IMR-90 (cell line): ENCODE measurements around the gene NECTIN4. TPM values are rescaled to one million over a fixed set of nuclear protein-coding genes. Genes with fewer than 3 reads are reported as not detected.

Experiments used
- ATAC-seq: fragments of 200-7000 bp; cut with Tn5 transposase; 2 replicates; pipeline ENCODE4 v1.9.1; 2020; ENCODE audit warnings: low read depth, mild to moderate bottlenecking, moderate library complexity
- BruUV-seq: library from RNA; stranded (reverse); fragments of 400-500 nt; replicated peaks from 2 replicates; lab custom pipeline; 2021; lab: Mats Ljungman, UMichigan
- CTCF ChIA-PET: fragments of 300-600 bp; formaldehyde crosslinking; extraction: SDS; loops from one replicate; lab custom pipeline; 2021; ENCODE audit warnings: antibody characterized with exemption; lab: Yijun Ruan, JAX
- POLR2A ChIA-PET: fragments of 300-600 bp; sonication (Branson Sonifier 250); formaldehyde crosslinking; loops from one replicate; lab custom pipeline; 2022; ENCODE audit warnings: antibody characterized with exemption; ENCODE audit not compliant: unreplicated experiment; lab: Charles Lee
- DNase-seq: peaks from one replicate; pipeline ENCODE4 v3.0.0; 2013
- H2AFZ ChIP-seq: replicated peaks from 2 replicates; pipeline ENCODE3; 2013; ENCODE audit warnings: low read length, mild to moderate bottlenecking; ENCODE audit not compliant: poor library complexity
- H2AK5ac ChIP-seq: 2 replicates; pipeline ENCODE4 v1.6.1; 2013; ENCODE audit warnings: low read depth, low read length, inconsistent platforms
- H2AK9ac ChIP-seq: replicated peaks from 2 replicates; pipeline ENCODE3; 2013; ENCODE audit warnings: mild to moderate bottlenecking, low read depth, low read length, moderate library complexity; ENCODE audit not compliant: poor library complexity
- H2BK120ac ChIP-seq: 2 replicates; pipeline ENCODE4 v1.6.1; 2013; ENCODE audit warnings: low read depth, low read length, inconsistent platforms
- H2BK15ac ChIP-seq: 3 replicates; pipeline ENCODE4 v1.6.1; 2013; ENCODE audit warnings: low read depth, low read length, inconsistent platforms
- H2BK20ac ChIP-seq: 2 replicates; pipeline ENCODE4 v1.6.1; 2013; ENCODE audit warnings: low read depth, mild to moderate bottlenecking, inconsistent platforms, low read length, moderate library complexity
- H2BK5ac ChIP-seq: 2 replicates; pipeline ENCODE4 v1.6.1; 2013; ENCODE audit warnings: mild to moderate bottlenecking, low read depth, low read length, inconsistent platforms; ENCODE audit not compliant: poor library complexity, severe bottlenecking
- H3K14ac ChIP-seq: replicated peaks from 2 replicates; pipeline ENCODE4 v1.6.1; 2013; ENCODE audit warnings: low read depth, low read length, inconsistent platforms
- H3K18ac ChIP-seq: 2 replicates; pipeline ENCODE4 v1.6.1; 2013; ENCODE audit warnings: low read depth, low read length, control low read depth
- H3K23ac ChIP-seq: 2 replicates; pipeline ENCODE4 v1.6.1; 2013; ENCODE audit warnings: low read depth, low read length, inconsistent platforms
- H3K27ac ChIP-seq: 2 replicates; pipeline ENCODE4 v1.5.1; 2013; ENCODE audit warnings: mild to moderate bottlenecking, control low read depth, low read length; ENCODE audit not compliant: insufficient read depth
- H3K27me3 ChIP-seq: 2 replicates; pipeline ENCODE4 v1.6.1; 2013; ENCODE audit warnings: low read length; ENCODE audit not compliant: control insufficient read depth, insufficient read depth
- H3K36me3 ChIP-seq: 2 replicates; pipeline ENCODE4 v1.6.1; 2013; ENCODE audit warnings: low read length, mixed read lengths; ENCODE audit not compliant: control insufficient read depth, insufficient read depth
- H3K4ac ChIP-seq: 2 replicates; pipeline ENCODE4 v1.6.1; 2013; ENCODE audit warnings: low read depth, low read length, inconsistent platforms
- H3K4me1 ChIP-seq: 2 replicates; pipeline ENCODE4 v1.6.1; 2013; ENCODE audit warnings: low read length, mixed read lengths; ENCODE audit not compliant: control insufficient read depth, insufficient read depth
- H3K4me2 ChIP-seq: 2 replicates; pipeline ENCODE4 v1.6.1; 2013; ENCODE audit warnings: low read depth, mild to moderate bottlenecking, control low read depth, low read length, moderate library complexity
- H3K4me3 ChIP-seq: 2 replicates; pipeline ENCODE4 v1.5.1; 2013; ENCODE audit warnings: low read depth, mild to moderate bottlenecking, control low read depth, low read length, moderate library complexity; ENCODE audit not compliant: insufficient read depth
- H3K56ac ChIP-seq: 2 replicates; pipeline ENCODE4 v1.6.1; 2013; ENCODE audit warnings: low read length, inconsistent platforms; ENCODE audit not compliant: insufficient read depth; ENCODE audit errors: extremely low read depth
- H3K79me1 ChIP-seq, 2 experiments: 2 replicates each; pipeline ENCODE4 v1.6.1; 2013; ENCODE audit warnings: low read length in 2 of 2, inconsistent platforms in 1 of 2, low read depth in 1 of 2
- H3K9ac ChIP-seq: 2 replicates; pipeline ENCODE4 v1.6.1; 2013; ENCODE audit warnings: low read depth, low read length, control low read depth
- H3K9me1 ChIP-seq: 2 replicates; pipeline ENCODE4 v1.6.1; 2013; ENCODE audit warnings: low read length, inconsistent platforms; ENCODE audit not compliant: insufficient read depth
- H3K9me3 ChIP-seq: 2 replicates; pipeline ENCODE4 v1.6.1; 2013; ENCODE audit warnings: low read length; ENCODE audit not compliant: control insufficient read depth, insufficient read depth
- H4K20me1 ChIP-seq: 2 replicates; pipeline ENCODE4 v1.6.1; 2013; ENCODE audit warnings: low read length, inconsistent platforms; ENCODE audit not compliant: insufficient read depth
- H4K5ac ChIP-seq: 2 replicates; pipeline ENCODE4 v1.6.1; 2013; ENCODE audit warnings: mild to moderate bottlenecking, low read depth, low read length, control low read depth
- H4K8ac ChIP-seq, 2 experiments: 2 replicates each; pipeline ENCODE4 v1.6.1; 2013; ENCODE audit warnings: low read depth in 2 of 2, low read length in 2 of 2, control low read depth in 1 of 2, inconsistent platforms in 1 of 2
- H4K91ac ChIP-seq: 2 replicates; pipeline ENCODE4 v1.6.1; 2013; ENCODE audit warnings: low read depth, low read length, inconsistent platforms; ENCODE audit not compliant: insufficient read depth
- BHLHE40 ChIP-seq: fragments of 150-350 bp; IDR thresholded peaks from 2 replicates; pipeline ENCODE4 v1.6.1; 2016; ENCODE audit warnings: mild to moderate bottlenecking, low read depth, low read length
- CEBPB ChIP-seq: IDR thresholded peaks from 2 replicates; pipeline ENCODE4 v1.6.1; 2012; ENCODE audit warnings: low read depth, low read length, improper control_type of control experiment
- CHD1 ChIP-seq: IDR thresholded peaks from 2 replicates; pipeline ENCODE4 v1.6.1; 2012; ENCODE audit warnings: low read depth, low read length, improper control_type of control experiment
- CTCF ChIP-seq: conservative IDR thresholded peaks from 2 replicates; pipeline ENCODE4 v1.5.1; 2012; ENCODE audit warnings: mild to moderate bottlenecking, low read depth, low read length, improper control_type of control experiment
- ELK1 ChIP-seq: fragments of 150-350 bp; IDR thresholded peaks from 2 replicates; pipeline ENCODE4 v1.6.1; 2016; ENCODE audit warnings: low read depth, mild to moderate bottlenecking, low read length, moderate library complexity, borderline replicate concordance
- FOS ChIP-seq: fragments of 150-350 bp; IDR thresholded peaks from 2 replicates; pipeline ENCODE4 v1.6.1; 2016; ENCODE audit warnings: low read depth, low read length
- MAFK ChIP-seq: IDR thresholded peaks from 2 replicates; pipeline ENCODE4 v1.6.1; 2012; ENCODE audit warnings: low read depth, low read length, improper control_type of control experiment
- MAZ ChIP-seq: IDR thresholded peaks from 2 replicates; pipeline ENCODE4 v1.6.1; 2012; ENCODE audit warnings: low read depth, mild to moderate bottlenecking, low read length, improper control_type of control experiment, moderate library complexity, borderline replicate concordance
- MXI1 ChIP-seq: IDR thresholded peaks from 2 replicates; pipeline ENCODE4 v1.6.1; 2012; ENCODE audit warnings: low read depth, mild to moderate bottlenecking, low read length, moderate library complexity, borderline replicate concordance
- NFE2L2 ChIP-seq: fragments of 150-350 bp; IDR thresholded peaks from 2 replicates; pipeline ENCODE4 v1.6.1; 2016; ENCODE audit warnings: low read depth, mild to moderate bottlenecking, low read length
- POLR2A ChIP-seq: IDR thresholded peaks from 2 replicates; pipeline ENCODE4 v1.6.1; 2012; ENCODE audit warnings: mild to moderate bottlenecking, low read depth, low read length
- RAD21 ChIP-seq: IDR thresholded peaks from 2 replicates; pipeline ENCODE4 v1.6.1; 2012; ENCODE audit warnings: low read length, improper control_type of control experiment
- RCOR1 ChIP-seq: IDR thresholded peaks from 2 replicates; pipeline ENCODE4 v1.6.1; 2012; ENCODE audit warnings: mild to moderate bottlenecking, low read length, improper control_type of control experiment; ENCODE audit not compliant: insufficient replicate concordance
- RFX5 ChIP-seq: IDR thresholded peaks from 2 replicates; pipeline ENCODE4 v1.8.0; 2012; ENCODE audit warnings: low read depth, mild to moderate bottlenecking, low read length, moderate library complexity
- SMC3 ChIP-seq: fragments of 150-350 bp; IDR thresholded peaks from 2 replicates; pipeline ENCODE4 v1.6.1; 2016; ENCODE audit warnings: low read depth, mild to moderate bottlenecking, antibody characterized with exemption, low read length, moderate library complexity
- USF2 ChIP-seq: fragments of 150-350 bp; IDR thresholded peaks from 2 replicates; pipeline ENCODE4 v1.6.1; 2017; ENCODE audit warnings: mild to moderate bottlenecking, antibody characterized with exemption, low read length, low read depth
- WGBS, 2 experiments: methylation state at CpG; one replicate each; pipeline versions ENCODE4 v1.1.5 to v1.1.7; 2013; ENCODE audit warnings: missing lambda C conversion rate in 2 of 2; ENCODE audit not compliant: insufficient read length in 1 of 2; ENCODE audit errors: extremely low coverage in 2 of 2; 5-methylcytosine and 5-hydroxymethylcytosine counted together
- dilution Hi-C: fragments of 300-500 bp; cut with HindIII; formaldehyde crosslinking; loops from one replicate; pipeline ENCODE4 v1.14.3; 2018; ENCODE audit warnings: low sequenced_read_pairs; ENCODE audit not compliant: unreplicated experiment
- in situ Hi-C: fragments of 300-500 bp; cut with MboI; formaldehyde crosslinking; loops from 3 replicates; pipeline ENCODE4 v1.14.3; 2019; ENCODE audit warnings: low sequenced_read_pairs, inconsistent platforms, mixed read lengths
- intact Hi-C: fragments of 100-400 bp; cut with micrococcal nuclease; formaldehyde crosslinking; loops from 2 replicates; pipeline ENCODE4 v1.10.0; 2022
- polyA plus RNA-seq, 3 experiments: library from polyadenylated mRNA; depleted of rRNA; stranded (reverse); fragments of >200 nt; gene quantifications; 2 replicates each; pipeline ENCODE4 v1.2.3, GENCODE V29; 2012; ENCODE audit warnings: low replicate concordance in 1 of 3
- total RNA-seq: library from RNA; depleted of rRNA; stranded (reverse); fragments of >200 nt; gene quantifications from 2 replicates; pipeline ENCODE4 v1.2.3, GENCODE V29; 2012

Gene NECTIN4
- total and polyA plus RNA-seq, 2 of the 4 experiments (the other 2 are of a cell fraction), result 0.18 to 0.24 TPM

GRCh38 chr1:161130266-161130665 lies 40.9 kb upstream of the NECTIN4 start:
- POLR2A ChIA-PET, result no interaction called here

More at GRCh38 chr1:161130266-161130665, 40.9 kb upstream of the NECTIN4 start:
- H3K27me3 ChIP-seq, result no peaks in the 10 kb centered on the region
- H3K79me1 ChIP-seq, result peaks cover 24 to 82% of the 10 kb centered on the region in 2 experiments
- H3K9me1 ChIP-seq, result peaks cover 5% of the 10 kb centered on the region
- no peak overlapping the region for H3K4me3 ChIP-seq
- dilution Hi-C loops (no loop called here), intact Hi-C loops (no loop called here), in situ Hi-C loops (no loop called here)
- peaks cover 19% of the 10 kb centered on the region for H3K36me3 ChIP-seq
- no peak overlapping the region for H3K56ac ChIP-seq
- no TSS peak for BruUV-seq
- H4K91ac ChIP-seq, result no peak overlapping the region
- no peak overlapping the region for H2AK9ac ChIP-seq
- no peak overlapping the region for H3K4me2 ChIP-seq
- H2BK15ac ChIP-seq, result no peak overlapping the region
- no peak overlapping the region for H3K18ac ChIP-seq
- no peaks in the 10 kb centered on the region; the same call in 1 of the 2 replicates for H3K4me1 ChIP-seq
- ATAC-seq (no peak), DNase-seq (no peak)
- no peak overlapping the region for H4K8ac ChIP-seq
- no peak overlapping the region for H3K9ac ChIP-seq
- no peak overlapping the region for H2AFZ ChIP-seq
- H2BK5ac ChIP-seq, result no peak overlapping the region
- CTCF ChIA-PET, result no interaction called here
- H2AK5ac ChIP-seq, result no peak overlapping the region
- no peak overlapping the region for H3K23ac ChIP-seq
- no peak for TF ChIP-seq MAFK
- no peak for TF ChIP-seq CTCF
- TF ChIP-seq MXI1, result no peak
- TF ChIP-seq POLR2A, result no peak
- TF ChIP-seq MAZ, result no peak
- TF ChIP-seq CHD1, result no peak
- no peak for TF ChIP-seq CEBPB
- no peak for TF ChIP-seq FOS
- no peak for TF ChIP-seq RCOR1
- no peak for TF ChIP-seq SMC3
- TF ChIP-seq RFX5, result no peak
- TF ChIP-seq RAD21, result no peak
- no peak for TF ChIP-seq ELK1
- TF ChIP-seq BHLHE40, result no peak
- no peak for TF ChIP-seq USF2
- TF ChIP-seq NFE2L2, result no peak
- no peak overlapping the region for H2BK120ac ChIP-seq
- H2BK20ac ChIP-seq, result no peak overlapping the region
- no peak overlapping the region for H3K4ac ChIP-seq
- WGBS, 2 experiments, result no CpG with 5 or more reads among the region's 1 CpG
- H3K27ac ChIP-seq, result no peak overlapping the region
- no peaks in the 10 kb centered on the region; the same call in 1 of the 2 replicates for H3K9me3 ChIP-seq
- H4K20me1 ChIP-seq, result peaks cover 7% of the 10 kb centered on the region; the same call in 1 of the 2 replicates
- H4K5ac ChIP-seq, result no peak overlapping the region
- H3K14ac ChIP-seq, result no peak overlapping the region
